ENCODE data around the gene MARS1.
A peak's percentile ranks its signal among the peaks of the same experiment; 100 is the strongest.

Gene MARS1

DNA sequence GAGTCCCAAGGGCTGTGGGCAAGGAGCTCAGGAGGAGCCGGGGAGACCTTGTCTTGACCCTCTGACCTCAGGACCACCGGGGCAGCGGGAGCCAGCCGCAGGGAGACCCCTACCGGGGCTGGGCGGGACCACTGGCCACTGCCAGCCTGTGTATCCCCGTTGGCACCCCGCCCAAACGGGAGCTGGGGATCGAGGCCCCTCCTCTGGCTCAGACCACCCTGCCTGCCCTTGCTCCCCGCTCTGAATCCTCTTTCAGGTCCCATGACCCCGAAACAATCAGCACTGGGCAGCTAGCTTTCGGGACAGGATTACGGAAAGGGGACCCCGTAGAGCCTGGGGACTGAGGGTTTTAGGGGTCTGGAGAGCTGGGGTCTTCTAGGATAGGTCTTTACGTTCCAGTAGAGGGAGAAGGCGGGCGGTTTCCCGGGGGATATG, 27.0 kb upstream of the MARS1 start:
- Histone ChIP-seq H3K27ac (ENCODE audit: poor library complexity, severe bottlenecking) (no peak overlapping the region), H3K36me3 (ENCODE audit: low read depth) (no peaks in the 10 kb centered on the region), H3K4me3 (ENCODE audit: severe bottlenecking) (peak overlapping the region; percentile 36)

DNA sequence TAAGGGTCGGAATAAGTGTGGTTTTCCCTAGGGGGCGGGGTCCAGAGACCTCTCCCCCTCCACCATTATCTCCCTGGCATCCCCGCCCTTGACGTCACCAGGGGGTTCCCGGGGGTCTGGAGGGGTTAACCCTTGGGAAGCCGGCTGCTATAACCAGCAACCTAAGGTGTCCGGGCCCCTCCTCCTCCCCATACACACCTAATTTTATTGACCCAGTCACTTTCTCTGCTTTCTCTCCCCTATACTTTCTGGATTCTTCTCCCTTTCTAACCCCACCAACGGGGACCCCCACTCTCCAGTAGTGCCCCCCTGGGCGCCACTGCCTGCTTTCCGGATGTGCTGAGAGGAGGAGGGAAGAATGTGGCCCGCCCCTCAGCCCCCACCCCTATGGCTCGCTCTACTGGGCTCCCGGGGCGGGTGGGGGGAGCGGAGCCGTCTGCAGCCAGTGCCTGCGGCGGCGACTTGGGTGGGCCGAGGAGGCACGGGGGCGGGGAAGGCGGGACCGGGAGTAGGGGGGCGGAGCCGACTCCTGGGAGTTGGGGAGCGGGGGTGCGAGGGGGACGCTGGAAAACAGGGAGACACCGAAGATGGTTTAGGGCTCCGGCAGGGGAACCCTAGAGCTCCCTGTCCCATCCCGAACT, 26.5 kb upstream of the MARS1 start:
- DNase-seq (ENCODE audit: low spot score), result no peak
- Histone ChIP-seq H3K4me1 (ENCODE audit: insufficient read depth, poor library complexity, severe bottlenecking) (peaks cover 24% of the 10 kb centered on the region), H3K27ac (ENCODE audit: poor library complexity, severe bottlenecking) (peak overlapping the region; percentile 64), H3K27me3 (ENCODE audit: insufficient read depth, poor library complexity, severe bottlenecking) (no peaks in the 10 kb centered on the region), H3K36me3 (ENCODE audit: low read depth) (no peaks in the 10 kb centered on the region), H3K4me3 (ENCODE audit: severe bottlenecking) (peak overlapping the region; percentile 36), H3K9me3 (ENCODE audit: severe bottlenecking) (no peaks in the 10 kb centered on the region)
- no peak for TF ChIP-seq CTCF (IDR thresholded peaks at IDR 0.05; ENCODE audit: poor library complexity, severe bottlenecking)
- peak; percentile 12; the same call in 2 of the 3 replicates for ATAC-seq (ENCODE audit: low read depth)

More for the DNA sequence above, 27.0 kb upstream of the MARS1 start:
- Histone ChIP-seq H3K4me1 (ENCODE audit: insufficient read depth, poor library complexity, severe bottlenecking) (peaks cover 24% of the 10 kb centered on the region), H3K27me3 (ENCODE audit: insufficient read depth, poor library complexity, severe bottlenecking) (no peaks in the 10 kb centered on the region), H3K9me3 (ENCODE audit: severe bottlenecking) (no peaks in the 10 kb centered on the region)
- no peak for TF ChIP-seq CTCF (IDR thresholded peaks at IDR 0.05; ENCODE audit: poor library complexity, severe bottlenecking)
- ATAC-seq (ENCODE audit: low read depth), result no peak
- no peak for DNase-seq (ENCODE audit: low spot score)

DNA sequence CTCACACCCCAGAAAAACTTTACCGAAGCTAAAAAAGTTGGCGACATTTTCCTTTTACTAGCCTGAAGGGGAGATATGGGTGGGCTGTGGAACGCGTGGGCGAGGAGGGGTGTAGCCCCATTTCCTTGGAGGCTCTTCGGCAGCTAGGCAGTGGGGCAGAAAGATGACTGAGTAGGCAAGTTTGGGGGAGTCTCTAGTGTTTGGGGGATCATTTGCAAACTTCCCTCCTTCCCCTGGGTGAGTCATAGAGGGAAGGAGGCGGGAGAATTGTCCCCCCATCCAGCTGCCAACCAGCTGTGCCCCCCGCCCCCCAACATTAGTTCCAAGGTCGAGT, 26.0 kb upstream of the MARS1 start:
- TF ChIP-seq CTCF (IDR thresholded peaks at IDR 0.05; ENCODE audit: poor library complexity, severe bottlenecking), result no peak
- Histone ChIP-seq H3K4me3 (ENCODE audit: severe bottlenecking) (peak overlapping the region; percentile 36), H3K27me3 (ENCODE audit: insufficient read depth, poor library complexity, severe bottlenecking) (no peaks in the 10 kb centered on the region), H3K36me3 (ENCODE audit: low read depth) (no peaks in the 10 kb centered on the region), H3K27ac (ENCODE audit: poor library complexity, severe bottlenecking) (peak overlapping the region; percentile 64), H3K9me3 (ENCODE audit: severe bottlenecking) (no peaks in the 10 kb centered on the region), H3K4me1 (ENCODE audit: insufficient read depth, poor library complexity, severe bottlenecking) (peaks cover 20% of the 10 kb centered on the region)
- DNase-seq (ENCODE audit: low spot score), result no peak
- ATAC-seq (ENCODE audit: low read depth), result no peak; the same call in 2 of the 3 replicates

- Histone ChIP-seq H3K4me3 (ENCODE audit: severe bottlenecking) (peak overlapping the region; percentile 36), H3K9me3 (ENCODE audit: severe bottlenecking) (no peaks in the 10 kb centered on the region), H3K4me1 (ENCODE audit: insufficient read depth, poor library complexity, severe bottlenecking) (peaks cover 15% of the 10 kb centered on the region), H3K27ac (ENCODE audit: poor library complexity, severe bottlenecking) (peak overlapping the region; percentile 64), H3K27me3 (ENCODE audit: insufficient read depth, poor library complexity, severe bottlenecking) (peaks cover 2% of the 10 kb centered on the region), H3K36me3 (ENCODE audit: low read depth) (no peaks in the 10 kb centered on the region)
- peak; percentile 98 for TF ChIP-seq CTCF (IDR thresholded peaks at IDR 0.05; ENCODE audit: poor library complexity, severe bottlenecking)
- DNase-seq (ENCODE audit: low spot score), result peak; percentile 91
- ATAC-seq (ENCODE audit: low read depth), result peak; percentile 83
Measured at GRCh38 chr12:57462251-57462911, 25.5 kb upstream of the MARS1 start.

DNA sequence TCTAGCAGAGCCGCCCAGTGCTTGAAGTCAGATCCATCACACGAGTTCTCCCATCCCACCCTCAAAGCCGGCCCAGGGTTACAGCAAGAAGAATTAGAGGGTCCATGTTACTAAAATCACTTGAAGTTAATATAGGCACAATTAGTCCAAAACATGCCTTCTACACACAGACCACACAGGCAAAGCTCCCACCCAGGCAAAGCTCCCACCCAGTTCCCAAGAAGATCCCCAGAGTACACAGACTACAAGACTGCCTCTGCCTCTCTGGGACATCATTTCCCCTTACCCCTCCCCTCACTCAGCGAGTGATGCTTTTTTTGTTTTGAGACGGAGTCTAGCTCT, 25.0 kb upstream of the MARS1 start:
- H3K4me3 ChIP-seq (ENCODE audit: severe bottlenecking), result no peak overlapping the region
- no peaks in the 10 kb centered on the region for H3K36me3 ChIP-seq (ENCODE audit: low read depth)
- TF ChIP-seq CTCF (IDR thresholded peaks at IDR 0.05; ENCODE audit: poor library complexity, severe bottlenecking), result peak; percentile 80
- no peaks in the 10 kb centered on the region for H3K9me3 ChIP-seq (ENCODE audit: severe bottlenecking)
- ATAC-seq (ENCODE audit: low read depth), result no peak
- peaks cover 10% of the 10 kb centered on the region for H3K4me1 ChIP-seq (ENCODE audit: insufficient read depth, poor library complexity, severe bottlenecking)
- H3K27me3 ChIP-seq (ENCODE audit: insufficient read depth, poor library complexity, severe bottlenecking), result peaks cover 5% of the 10 kb centered on the region
- peak overlapping the region; percentile 64 for H3K27ac ChIP-seq (ENCODE audit: poor library complexity, severe bottlenecking)
- no peak for DNase-seq (ENCODE audit: low spot score)
